ENCODE results near the gene SH3GLB1.

The SH3GLB1 gene

DNA sequence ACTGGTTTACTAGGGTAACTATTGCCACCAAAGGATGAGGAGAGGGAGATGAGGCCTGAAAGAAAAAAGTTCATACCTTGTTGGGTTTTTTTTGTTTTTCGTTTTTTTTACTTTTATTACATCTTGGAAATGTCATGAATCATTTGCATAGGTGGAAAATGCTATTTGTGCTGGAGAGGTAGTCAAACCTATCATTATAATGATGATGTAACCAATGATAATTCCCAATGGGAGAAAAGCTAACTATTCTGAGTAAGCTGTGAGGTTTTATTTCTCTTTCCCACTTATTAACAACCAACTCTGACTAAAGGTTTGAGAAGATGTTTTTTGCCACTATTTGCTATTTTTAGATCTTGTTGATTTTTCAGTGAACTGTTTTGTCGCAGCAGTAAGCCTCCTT, 29.0 kb downstream of the SH3GLB1 start:
- DNase-seq (ENCODE audit: low read depth in 2 of 2), result no peak

DNA sequence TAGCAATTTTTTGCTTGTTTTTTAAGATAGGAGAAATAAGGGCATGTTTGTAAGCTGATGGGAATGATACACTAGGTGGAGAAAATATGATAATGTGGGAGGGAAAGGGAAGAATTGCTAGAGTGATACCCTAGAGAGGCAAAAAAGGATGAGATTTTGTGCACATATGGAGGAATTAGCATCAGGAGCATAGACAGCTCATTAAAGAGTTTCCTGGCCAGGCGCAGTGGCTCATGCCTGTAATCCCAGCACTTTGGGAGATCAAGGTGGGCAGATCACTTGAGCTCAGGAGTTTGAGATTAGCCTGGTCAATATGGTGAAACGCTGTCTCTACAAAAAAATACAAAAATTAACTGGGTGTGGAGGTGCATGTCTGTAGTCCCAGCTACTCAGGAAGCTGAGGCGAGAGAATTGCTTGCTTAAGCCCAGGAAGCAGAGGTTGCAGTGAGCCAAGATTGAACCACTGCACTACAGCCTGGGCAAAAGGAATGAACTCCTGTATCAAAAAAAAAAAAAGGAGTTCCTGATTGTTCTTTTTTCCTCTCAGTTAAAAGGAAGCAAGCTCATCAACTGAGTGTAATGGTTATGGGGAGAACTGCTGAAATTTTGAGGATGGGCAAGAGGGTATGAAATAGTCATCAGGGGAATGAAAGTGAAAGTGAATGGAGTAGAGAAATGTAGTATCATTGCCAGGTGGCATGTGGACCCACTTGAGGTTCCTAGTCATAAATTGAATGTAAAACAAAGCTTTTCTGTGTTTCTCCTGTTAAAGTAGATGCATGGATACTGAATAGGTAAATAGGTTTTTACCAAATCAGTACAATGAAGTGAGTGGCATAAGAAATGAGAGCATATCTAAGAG, 35.5 kb downstream of the SH3GLB1 start:
- DNase-seq (ENCODE audit: low read depth in 2 of 2), result no peak

DNA sequence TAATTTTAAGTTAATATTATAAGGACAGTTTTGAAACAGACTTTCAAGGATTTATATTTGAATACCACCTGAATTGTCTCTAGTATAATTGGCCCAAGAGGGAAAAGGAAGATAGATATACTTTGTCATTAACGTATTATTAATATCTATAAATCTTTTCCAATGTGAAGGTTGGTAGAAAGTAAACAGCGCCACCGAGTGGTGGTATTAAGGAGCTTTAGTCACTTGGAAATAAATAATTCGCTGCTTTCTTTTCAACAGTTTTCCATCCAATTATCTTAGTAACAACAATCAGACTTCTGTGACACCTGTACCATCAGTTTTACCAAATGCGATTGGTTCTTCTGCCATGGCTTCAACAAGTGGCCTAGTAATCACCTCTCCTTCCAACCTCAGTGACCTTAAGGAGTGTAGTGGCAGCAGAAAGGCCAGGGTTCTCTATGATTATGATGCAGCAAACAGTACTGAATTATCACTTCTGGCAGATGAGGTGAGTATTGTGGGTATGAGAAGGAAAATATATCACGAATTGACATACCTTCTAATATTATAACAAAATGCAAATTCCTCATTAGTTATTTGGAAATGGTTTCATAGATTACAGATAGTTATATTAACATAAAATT, 37.7 kb downstream of the SH3GLB1 start:
- DNase-seq (ENCODE audit: low read depth in 2 of 2), result peak in 1 of 2 donors; percentile 4

DNA sequence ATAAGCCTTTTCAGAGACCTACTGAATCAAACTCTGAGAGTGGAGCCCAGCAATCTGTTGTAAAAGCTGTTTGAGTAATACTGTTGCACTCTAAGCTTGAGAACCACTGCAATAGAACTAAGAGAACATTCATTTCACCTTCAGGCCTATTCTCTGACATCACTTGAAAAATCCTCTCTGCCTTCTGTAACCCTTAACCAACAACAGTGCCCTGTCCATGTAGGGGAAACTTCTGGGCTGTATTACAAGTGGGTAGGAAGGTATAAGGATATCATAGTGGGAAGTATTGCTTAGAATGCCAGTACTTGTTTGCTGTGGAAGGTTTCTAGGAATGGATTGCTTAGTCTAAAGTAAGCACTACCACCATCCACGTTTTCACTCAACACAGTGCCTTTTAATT, 42.9 kb downstream of the SH3GLB1 start:
- no peak for DNase-seq (ENCODE audit: low read depth in 2 of 2)

DNA sequence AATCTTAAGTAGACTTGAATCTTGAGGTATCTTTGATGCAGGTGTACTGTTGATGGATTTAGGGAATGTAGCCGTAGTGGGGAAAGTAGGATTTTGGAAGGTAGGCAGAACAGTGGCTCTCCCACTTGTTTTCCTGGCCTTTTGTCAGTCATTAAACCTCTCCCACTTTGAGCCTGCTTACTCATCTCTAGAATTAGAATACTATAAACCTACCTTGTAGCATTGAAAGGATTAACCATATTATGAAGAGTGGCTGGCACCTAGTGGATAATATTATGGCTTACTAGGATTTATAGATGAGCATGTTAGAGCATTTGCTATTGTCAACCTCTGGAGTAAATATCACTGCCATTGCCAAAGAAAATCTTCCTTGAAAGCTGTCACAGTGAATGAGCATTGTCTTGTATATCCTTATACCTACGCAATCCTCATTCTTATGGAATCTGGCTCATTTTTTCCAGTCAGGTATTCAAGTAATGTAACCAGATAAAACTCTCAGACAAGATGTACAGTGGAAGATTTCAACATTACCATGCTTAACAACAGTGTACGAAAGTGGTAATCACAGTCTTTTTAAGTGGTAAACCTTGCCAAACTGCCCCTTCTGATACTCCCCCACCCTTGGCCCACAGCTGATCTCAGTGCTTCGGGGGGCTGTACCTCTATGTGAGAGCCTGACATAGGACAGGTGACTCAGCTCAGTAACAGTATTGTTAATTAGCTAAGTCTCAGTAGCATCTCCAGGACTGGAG, 44.4 kb downstream of the SH3GLB1 start:
- DNase-seq (ENCODE audit: low read depth in 2 of 2), result no peak

DNA sequence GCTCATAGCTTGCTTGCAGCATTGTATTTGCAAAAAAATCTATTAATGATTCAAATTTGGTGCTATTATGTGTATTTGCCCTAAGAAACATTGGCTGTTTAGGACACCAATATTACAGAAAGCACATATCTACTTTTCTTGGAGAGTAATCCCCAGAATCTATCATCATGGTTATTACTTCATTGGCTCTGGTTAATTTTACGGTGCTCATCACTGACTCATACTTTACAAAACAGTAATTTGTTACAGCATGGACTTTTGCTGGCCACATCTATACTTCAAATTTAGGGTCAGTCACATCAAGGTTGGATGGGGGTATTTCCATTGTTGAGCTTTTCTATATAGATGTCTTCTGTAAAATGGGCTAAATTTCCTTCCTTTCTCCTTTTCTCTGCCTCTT, 45.7 kb downstream of the SH3GLB1 start:
- no peak for DNase-seq (ENCODE audit: low read depth in 2 of 2)

DNA sequence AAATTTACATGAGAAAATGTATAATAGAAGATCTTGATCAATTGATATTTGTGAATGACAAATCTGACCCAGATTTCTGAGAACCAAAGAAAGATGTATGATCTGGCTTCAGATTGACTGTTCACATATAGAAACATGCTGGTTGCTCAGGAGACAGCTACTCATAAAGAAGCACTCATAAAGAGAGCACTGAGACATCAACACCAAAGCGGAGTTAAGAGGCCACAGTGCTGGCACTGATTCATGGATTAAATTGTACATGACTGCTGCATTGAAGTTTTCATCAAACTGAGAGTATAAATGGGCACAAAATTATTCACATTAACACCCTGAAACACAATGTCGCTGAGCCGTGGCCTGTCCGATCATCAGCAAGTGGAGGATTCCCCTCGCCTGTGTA, 46.2 kb downstream of the SH3GLB1 start:
- DNase-seq (ENCODE audit: low read depth in 2 of 2), result no peak

DNA sequence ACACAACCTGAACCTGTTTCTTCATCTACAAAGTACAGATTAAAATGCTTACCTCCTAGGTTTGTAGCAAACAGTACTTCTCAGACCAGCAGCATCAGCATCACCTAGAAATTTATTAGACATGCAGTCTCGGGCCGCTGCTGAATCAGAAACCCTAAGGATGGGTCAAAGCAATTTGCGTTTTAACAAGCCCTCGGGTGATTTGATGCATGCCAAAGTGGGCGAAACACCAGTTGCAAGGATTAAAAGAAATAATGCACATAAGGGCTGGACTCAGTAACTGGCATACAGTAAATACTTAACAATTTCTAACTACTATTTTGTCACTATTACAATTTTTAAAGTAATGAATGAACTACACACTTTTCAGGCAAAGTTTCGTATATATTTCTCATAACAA, 47.5 kb downstream of the SH3GLB1 start:
- DNase-seq (ENCODE audit: low read depth in 2 of 2), result no peak

DNA sequence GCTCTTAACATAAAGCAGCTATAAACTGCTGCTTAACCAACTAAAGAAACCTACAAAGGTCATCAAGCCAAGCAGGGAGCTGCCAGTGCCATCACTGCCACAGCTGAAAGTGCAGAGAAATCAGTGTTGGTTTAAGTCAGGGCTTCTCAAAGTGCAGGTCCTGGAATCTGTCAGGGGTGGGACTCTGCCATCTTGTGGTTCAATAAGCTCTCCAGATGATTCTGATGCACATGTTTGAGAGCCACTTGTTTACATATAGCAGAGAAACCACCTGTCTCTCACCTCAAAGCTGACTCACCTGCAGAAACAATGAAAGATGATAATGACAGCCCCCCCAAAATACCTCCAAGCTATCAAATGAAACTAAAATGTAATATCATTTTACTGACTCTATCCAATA, 49.3 kb downstream of the SH3GLB1 start:
- DNase-seq (ENCODE audit: low read depth in 2 of 2), result no peak

DNA sequence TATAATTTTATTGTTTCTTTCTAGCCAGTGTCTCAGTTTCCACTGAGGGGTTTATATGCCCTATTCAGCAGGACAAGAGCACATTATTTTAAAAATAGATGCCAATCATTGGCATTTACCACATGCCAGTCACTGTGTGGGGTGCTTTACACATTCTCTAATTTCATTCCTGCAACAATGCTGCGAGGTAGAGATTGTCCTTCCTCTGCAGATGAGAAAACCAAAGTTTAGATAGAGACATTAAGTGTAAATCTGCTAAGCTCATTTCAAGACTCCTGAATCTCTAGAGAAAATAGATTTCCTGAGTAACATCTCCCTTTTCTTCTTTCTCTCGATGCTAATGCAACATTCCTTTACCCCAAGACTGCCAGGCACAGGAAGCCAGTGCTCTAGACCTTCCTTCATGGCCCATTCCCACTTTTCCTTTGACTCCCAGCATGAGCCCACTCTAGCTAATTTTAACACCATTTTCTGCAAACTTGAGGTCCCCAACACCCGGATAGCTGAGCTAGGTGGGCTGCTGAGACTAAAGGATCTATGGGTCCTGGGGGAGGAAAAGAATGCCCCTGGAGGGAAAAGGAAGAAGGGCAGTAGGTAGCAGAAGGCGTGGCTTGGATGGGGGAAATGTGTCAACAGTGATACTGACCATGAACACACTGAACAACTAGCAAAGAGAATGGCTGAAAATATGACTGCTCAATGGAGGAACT, 50.0 kb downstream of the SH3GLB1 start:
- DNase-seq (ENCODE audit: low read depth in 2 of 2), result no peak

DNA sequence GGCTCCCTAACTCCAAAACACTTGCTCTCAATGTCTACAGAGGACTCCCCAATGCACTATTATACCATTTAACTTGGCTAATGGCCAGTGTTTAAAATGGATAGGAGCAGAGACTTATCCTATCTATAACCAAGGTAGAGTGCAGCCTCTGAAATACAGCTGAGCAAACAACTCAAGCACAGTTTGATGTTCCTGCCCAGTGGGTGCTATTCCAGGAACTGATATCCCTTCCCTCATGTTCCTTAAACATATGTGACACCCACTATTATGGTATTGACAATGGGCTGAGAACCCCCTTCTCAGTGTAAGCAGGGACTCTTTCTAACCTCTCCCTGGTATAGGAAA, 51.7 kb downstream of the SH3GLB1 start:
- no peak for DNase-seq (ENCODE audit: low read depth in 2 of 2)

DNA sequence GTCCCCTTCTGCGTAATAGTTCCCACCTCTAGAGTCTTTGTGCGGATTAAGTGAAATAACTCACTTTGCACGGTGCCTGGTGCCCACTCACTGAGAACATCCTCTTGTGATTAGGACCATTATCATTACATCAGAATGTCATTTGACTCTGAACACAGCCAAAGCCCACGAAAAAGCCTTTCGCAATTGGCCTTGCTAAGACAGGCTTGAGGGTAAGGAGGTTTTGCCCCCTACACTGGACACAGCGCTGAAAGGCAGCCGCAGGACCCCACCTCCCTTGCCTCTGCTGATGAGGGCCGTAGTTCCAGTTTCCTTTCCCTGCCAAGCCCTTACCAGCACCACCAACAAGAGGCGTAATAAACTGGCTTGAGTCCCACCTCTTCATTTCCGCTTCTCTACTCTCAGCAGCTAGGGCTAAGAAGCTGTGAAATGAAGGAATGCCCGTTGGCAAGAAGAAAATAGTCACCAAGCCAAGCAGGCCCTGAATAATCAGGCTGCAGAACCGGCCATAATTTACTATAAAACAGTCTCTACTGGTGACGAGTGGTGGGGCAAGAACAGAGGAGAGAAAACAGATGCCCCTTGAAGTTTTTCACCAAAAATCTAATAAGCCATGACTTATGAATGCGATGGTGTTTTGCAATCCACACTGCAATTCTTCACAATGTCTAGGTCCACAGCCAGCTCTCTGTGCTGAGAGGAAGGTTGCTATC, 53.1 kb downstream of the SH3GLB1 start:
- DNase-seq (ENCODE audit: low read depth in 2 of 2), result no peak

DNA sequence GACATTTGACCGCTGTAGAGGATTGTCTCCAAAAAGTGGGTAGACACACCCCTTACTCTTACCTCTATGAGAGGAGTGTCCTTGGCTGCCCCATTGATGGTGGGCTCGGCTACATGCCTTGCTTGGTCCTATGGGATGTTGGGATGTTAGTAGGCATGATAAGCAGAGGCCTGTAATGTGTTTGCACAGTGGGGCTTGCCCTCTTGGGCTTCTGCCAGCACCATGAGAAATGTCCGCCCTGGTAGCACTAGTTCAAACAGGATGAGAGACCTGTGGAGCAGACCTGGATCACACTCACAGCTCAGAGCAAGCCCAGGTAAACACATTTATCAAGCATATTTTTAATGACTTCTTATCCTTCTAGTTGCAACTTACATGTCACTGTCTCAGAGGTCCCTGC, 54.2 kb downstream of the SH3GLB1 start:
- no peak for DNase-seq (ENCODE audit: low read depth in 2 of 2)

DNA sequence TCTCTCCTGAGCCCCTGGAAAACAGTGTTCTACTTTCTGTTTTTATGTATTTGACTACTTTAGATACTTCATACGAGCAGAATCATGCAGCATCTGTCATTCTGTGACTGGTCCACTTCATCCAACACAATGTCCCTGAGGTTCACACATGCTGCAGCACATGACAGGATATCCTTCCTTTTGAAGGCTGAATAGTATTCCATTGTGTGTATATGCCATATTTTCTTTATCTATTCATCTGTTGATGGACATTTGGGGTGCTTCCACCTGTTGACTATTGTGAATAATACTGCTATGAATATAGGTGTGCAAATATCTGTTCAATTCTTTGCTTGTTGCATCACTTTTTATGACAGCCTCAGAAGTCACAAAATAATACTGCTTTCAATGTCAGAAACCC, 55.8 kb downstream of the SH3GLB1 start:
- DNase-seq (ENCODE audit: low read depth in 2 of 2), result no peak

DNA sequence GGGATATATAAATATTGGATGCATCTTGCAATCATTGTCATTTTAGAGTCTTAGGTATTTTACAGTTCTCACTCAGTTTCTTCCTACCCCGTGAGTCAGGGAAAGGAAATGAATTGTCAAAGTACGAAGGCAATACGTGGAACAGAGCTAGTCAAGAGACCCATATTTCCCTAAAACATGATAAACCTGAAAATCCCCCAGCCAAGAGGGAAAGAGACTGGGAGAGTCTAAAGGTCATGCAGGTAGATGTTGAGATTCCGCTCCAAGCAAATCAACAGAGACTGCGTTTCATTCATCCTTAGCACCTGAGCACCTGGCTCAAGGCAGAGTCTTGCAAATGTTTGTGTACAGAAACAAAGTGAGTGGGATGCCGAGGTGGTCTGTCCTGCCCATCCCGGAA, 58.0 kb downstream of the SH3GLB1 start:
- DNase-seq (ENCODE audit: low read depth in 2 of 2), result no peak

DNA sequence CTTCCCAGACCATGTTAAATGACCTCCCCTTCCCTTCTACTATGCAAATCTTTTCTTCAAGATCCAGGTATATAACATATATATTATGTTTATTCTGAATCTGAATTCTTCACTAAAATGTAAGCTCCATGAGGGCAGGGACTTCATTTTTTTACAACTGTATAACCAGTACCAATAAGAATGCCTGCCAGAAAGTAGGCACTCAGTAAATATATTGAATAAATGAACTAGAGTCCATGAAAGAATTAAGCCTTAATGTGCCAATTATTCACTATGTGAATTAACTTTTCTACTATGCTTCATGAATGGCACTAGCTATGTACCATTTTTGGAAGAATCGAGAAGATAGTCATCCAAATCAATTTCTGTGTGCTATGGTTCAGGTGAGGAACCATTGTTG, 60.1 kb downstream of the SH3GLB1 start:
- DNase-seq (ENCODE audit: low read depth in 2 of 2), result no peak

DNA sequence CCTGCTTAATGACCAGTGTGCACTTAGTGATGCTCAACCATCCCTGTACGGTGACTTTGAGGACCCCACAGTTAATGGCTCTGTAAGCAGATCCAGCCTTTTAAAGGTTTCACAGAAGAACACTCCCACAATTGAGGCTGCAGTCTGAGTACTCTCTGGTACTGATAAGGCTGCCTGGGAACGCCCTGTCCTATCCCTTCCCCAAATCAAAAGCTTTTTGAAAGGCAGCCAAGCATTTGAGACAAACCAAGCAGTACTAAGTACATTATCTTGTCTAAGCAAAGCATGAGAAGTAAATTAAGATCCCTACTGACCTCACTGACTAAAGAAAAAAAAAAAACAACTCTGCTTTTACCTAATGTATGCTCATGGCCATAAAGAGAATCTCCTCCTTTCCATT, 60.7 kb downstream of the SH3GLB1 start:
- no peak for DNase-seq (ENCODE audit: low read depth in 2 of 2)

DNA sequence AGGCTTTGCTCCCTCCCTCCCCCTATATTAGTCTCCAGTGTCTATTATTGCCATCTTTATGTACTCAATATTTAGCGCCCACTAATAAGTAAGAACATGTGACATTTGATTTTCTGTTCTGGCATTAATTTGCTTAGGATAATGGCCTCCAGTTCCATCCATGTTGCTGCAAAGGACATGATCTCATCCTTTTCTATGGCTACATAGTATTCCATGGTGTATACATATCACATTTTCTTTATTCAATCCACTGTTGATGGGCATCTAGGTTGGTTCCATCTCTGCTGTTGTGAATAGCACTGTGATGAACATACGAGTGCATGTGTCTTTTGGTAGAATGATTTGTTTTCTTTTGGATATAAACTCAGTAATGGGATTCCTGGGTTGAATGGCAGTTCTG, 61.3 kb downstream of the SH3GLB1 start:
- DNase-seq (ENCODE audit: low read depth in 2 of 2), result no peak

DNA sequence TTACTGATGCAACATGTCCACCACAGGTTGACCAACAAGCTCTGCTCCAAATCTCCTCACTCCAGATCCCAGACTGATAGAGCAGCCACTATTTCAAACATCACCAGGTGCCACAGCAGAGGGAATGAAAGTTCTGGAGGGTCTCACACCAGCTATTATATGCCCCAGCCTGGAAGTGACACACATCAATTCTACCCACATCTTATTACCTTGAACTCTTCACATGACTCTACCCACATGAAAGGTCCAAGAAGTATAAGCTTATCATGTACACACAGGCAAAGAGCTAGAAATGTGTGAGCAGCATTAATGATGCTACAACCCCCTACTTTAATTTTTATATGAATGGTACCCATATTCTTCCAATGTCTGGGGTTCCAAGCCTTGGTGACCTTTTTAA, 64.2 kb downstream of the SH3GLB1 start:
- no peak for DNase-seq (ENCODE audit: low read depth in 2 of 2)

DNA sequence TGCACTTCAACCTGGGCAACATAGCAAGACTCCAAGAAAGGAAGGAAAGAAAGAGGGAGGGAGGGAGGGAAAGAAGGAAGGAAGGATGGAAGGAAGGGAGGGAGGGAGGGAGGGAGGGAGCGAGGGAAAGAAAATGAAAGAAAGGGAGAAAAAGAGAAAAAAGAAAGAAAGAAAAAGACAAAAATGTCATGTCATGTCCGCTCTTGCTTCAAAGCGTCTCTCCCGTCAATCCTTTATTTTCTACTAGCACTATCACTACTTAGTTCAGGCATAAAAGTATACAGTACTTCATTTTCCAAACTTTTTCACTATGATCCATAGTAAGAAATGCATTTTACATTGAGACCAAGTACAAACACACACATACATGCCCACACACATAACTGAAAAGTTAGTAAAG, 64.7 kb downstream of the SH3GLB1 start:
- DNase-seq (ENCODE audit: low read depth in 2 of 2), result no peak
